ENCODE results near the gene GBP1.
A peak's percentile ranks its signal among the peaks of the same experiment; 100 is the strongest.
"Not testable (repeated sequence)": the region's sequence is repeated elsewhere in the genome, so short reads cannot be mapped to it uniquely, and the experiment has no call there.

The GBP1 gene

DNA sequence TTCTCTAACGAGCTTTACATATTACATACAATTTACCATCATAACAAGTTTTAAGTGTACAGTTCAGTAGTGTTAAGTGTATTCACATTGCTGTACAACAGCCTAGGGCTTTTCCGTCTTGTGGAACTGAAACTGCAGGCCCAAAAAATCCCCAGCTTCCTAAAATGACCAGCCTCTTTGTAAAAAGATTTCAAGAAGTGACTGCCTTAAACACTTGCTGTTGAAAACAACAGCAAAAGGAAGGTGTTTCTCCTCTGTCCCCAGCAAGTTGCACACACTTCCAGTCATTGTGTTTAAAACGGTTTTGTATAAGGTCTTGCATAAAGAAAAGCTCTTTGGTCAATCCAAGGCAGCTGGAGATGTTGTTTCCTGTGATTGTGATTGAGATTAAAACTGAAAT is 16.0 kb upstream of the GBP1 start:
- no peak for DNase-seq (ENCODE audit: low read depth)
- no peak for TF ChIP-seq CTCF (conservative IDR thresholded peaks at IDR 0.05; ENCODE audit: control insufficient read depth, insufficient read depth, low read depth, low read length)
- H3K4me3 ChIP-seq (ENCODE audit: control insufficient read depth, low read depth, low read length), result no peak overlapping the region

DNA sequence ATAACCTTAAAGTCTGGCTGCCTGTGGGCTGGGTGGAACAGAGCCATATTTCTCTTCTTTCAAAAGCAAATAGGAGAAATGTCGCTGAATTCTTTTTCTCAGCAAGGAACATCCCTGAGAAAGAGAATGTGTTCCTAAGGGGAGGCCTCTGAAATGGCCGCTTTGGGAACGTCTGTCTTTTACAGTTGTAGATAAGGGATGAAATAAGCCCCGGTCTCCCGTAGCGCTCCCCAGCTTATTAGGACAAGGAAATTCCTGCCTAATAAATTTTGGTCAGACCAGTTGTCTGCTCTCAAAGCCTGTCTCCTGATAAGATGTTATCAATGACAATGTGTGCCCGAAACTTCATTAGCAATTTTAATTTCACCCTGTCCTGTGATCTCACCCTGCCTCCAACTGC is 15.1 kb upstream of the GBP1 start:
- not testable (repeated sequence) for DNase-seq (ENCODE audit: low read depth); H3K4me3 ChIP-seq (ENCODE audit: control insufficient read depth, low read depth, low read length)

GRCh38 chr1:89072466-89073065 is 7.6 kb upstream of the GBP1 start:
- not testable (repeated sequence) for DNase-seq (ENCODE audit: low read depth); H3K4me3 ChIP-seq (ENCODE audit: control insufficient read depth, low read depth, low read length)

GRCh38 chr1:89070509-89070908 is 5.5 kb upstream of the GBP1 start:
- DNase-seq (ENCODE audit: low read depth), result no peak
- TF ChIP-seq CTCF (conservative IDR thresholded peaks at IDR 0.05; ENCODE audit: control insufficient read depth, insufficient read depth, low read depth, low read length), result no peak
- H3K4me3 ChIP-seq (ENCODE audit: control insufficient read depth, low read depth, low read length), result no peak overlapping the region

- no peak for TF ChIP-seq CTCF (conservative IDR thresholded peaks at IDR 0.05; ENCODE audit: control insufficient read depth, insufficient read depth, low read depth, low read length)
- DNase-seq (ENCODE audit: low read depth), result peak; percentile 14
- H3K4me3 ChIP-seq (ENCODE audit: control insufficient read depth, low read depth, low read length), result no peak overlapping the region
Observed at GRCh38 chr1:89069951-89070350, 4.9 kb upstream of the GBP1 start.

DNA sequence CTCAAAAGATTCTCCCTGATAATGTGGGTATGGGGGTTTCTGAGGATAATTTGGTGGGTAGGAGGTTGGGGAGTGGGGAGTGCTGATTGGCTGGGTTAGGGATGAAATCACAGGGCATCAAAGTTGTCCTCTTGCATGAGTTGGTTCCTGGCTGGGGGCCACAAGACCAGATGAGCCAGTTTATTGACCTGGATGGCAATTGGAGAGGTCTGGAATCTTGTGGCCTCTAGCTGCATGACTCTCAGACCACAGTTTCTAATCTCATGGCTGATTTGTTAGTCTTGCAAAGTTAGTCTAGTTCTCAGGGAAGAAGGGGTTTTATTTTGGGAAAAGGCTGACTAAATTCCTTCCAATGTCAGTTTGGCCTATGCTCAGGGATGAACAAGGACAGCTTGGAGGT is 3.3 kb upstream of the GBP1 start:
- H3K4me3 ChIP-seq (ENCODE audit: control insufficient read depth, low read depth, low read length), result no peak overlapping the region
- TF ChIP-seq CTCF (conservative IDR thresholded peaks at IDR 0.05; ENCODE audit: control insufficient read depth, insufficient read depth, low read depth, low read length), result no peak
- DNase-seq (ENCODE audit: low read depth), result peak; percentile 79

DNA sequence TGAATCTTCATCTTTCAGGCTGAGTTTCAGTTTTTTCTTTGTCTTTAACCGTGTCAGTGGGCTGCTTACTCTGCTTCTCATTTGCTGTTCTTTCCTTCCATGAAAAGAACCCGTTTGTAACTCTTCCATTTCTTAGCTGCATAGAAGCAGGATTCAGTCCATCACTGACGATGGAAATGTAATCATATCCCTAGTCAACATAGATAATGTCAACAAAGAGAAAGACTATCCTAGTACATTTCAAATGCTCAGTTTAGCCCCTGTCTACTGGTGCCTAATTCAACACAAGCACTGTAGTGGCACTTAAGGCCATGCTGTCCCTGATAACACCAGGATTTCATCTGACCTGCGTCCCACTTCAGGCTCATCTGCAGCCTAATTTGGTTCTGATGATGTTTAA is 376 bp downstream of the GBP1 start:
- no peak for TF ChIP-seq CTCF (conservative IDR thresholded peaks at IDR 0.05; ENCODE audit: control insufficient read depth, insufficient read depth, low read depth, low read length)
- H3K4me3 ChIP-seq (ENCODE audit: control insufficient read depth, low read depth, low read length), result peak overlapping the region; percentile 66
- peak; percentile 6 for DNase-seq (ENCODE audit: low read depth)

DNA sequence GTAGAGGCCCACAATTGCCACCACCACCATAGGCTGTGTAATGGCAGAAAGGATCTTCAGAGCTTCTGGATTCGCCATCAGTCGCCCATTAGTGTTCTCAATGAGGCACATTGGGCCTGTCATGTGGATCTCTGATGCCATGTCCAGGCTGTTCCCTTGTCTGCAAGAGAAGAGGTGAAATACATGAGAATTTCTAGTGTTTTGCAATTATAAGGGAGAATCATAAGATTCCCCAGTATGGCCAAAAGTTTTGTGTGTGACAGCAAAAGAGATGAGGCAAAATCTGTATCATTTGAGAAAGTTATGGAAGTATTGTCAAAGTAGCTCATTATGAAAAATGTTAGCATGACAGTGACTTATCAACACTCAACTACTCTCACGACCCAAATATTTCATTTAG is 1.9 kb downstream of the GBP1 start:
- no peak for TF ChIP-seq CTCF (conservative IDR thresholded peaks at IDR 0.05; ENCODE audit: control insufficient read depth, insufficient read depth, low read depth, low read length)
- DNase-seq (ENCODE audit: low read depth), result no peak
- H3K4me3 ChIP-seq (ENCODE audit: control insufficient read depth, low read depth, low read length), result no peak overlapping the region

All from fibroblast of mammary gland (primary cell).